HEK293 (cell line): ENCODE data around the gene ANKRD60.

ENCODE experiments used
- CTCF ChIA-PET: fragments of 350-600 bp; formaldehyde crosslinking; extraction: SDS; loops from one replicate; lab custom pipeline; 2021; ENCODE audit warnings: antibody characterized with exemption; lab: Yijun Ruan, JAX
- POLR2A ChIA-PET: fragments of 300-600 bp; formaldehyde crosslinking; extraction: SDS; loops from one replicate; lab custom pipeline; 2020; ENCODE audit warnings: antibody characterized with exemption, inconsistent platforms; lab: Yijun Ruan, JAX
- H3K27ac ChIP-seq: fragments of 200-500 bp; sonication (Bioruptor generic); 2 replicates; pipeline ENCODE4 v1.5.1; 2014; ENCODE audit warnings: low read depth, low read length, control low read depth, inconsistent platforms; ENCODE audit errors: extremely low read depth
- H3K36me3 ChIP-seq, 2 experiments: fragments of 200-500 bp in 1 of 2; sonication (Bioruptor generic) in 1 of 2; 1 replicate in 1 of 2; 2 replicates in 1 of 2; pipeline ENCODE4 v1.5.1; 2014 to 2017; ENCODE audit warnings: inconsistent platforms in 2 of 2, low read length in 2 of 2; ENCODE audit not compliant: control insufficient read depth in 2 of 2, insufficient read depth in 1 of 2
- H3K4me1 ChIP-seq: fragments of 200-500 bp; sonication (Bioruptor generic); 2 replicates; pipeline ENCODE4 v1.5.1; 2014; ENCODE audit warnings: mild to moderate bottlenecking, low read length, inconsistent platforms; ENCODE audit not compliant: control insufficient read depth, insufficient read depth
- H3K4me3 ChIP-seq: 2 replicates; pipeline ENCODE4 v1.5.1; 2011; ENCODE audit warnings: low read depth, mild to moderate bottlenecking, control low read depth, low read length, moderate library complexity
- H3K9me3 ChIP-seq: fragments of 200-500 bp; sonication (Bioruptor generic); 2 replicates; pipeline ENCODE4 v1.5.1; 2014; ENCODE audit warnings: low read depth, low read length, inconsistent platforms; ENCODE audit not compliant: control insufficient read depth, insufficient read depth
- KLF10 ChIP-seq: fragments of 450-650 bp; IDR thresholded peaks from 2 replicates; pipeline ENCODE4 v1.5.1; 2018; ENCODE audit warnings: missing biosample characterization, mild to moderate bottlenecking, missing genetic modification characterization
- KLF16 ChIP-seq: fragments of 450-650 bp; formaldehyde crosslinking; IDR thresholded peaks from 2 replicates; pipeline ENCODE4 v1.5.1; 2017; ENCODE audit warnings: missing biosample characterization, missing genetic modification characterization
- KLF8 ChIP-seq: fragments of 450-650 bp; formaldehyde crosslinking; IDR thresholded peaks from 2 replicates; pipeline ENCODE4 v1.5.1; 2016; ENCODE audit warnings: missing biosample characterization, missing genetic modification characterization
- OVOL3 ChIP-seq: fragments of 450-650 bp; formaldehyde crosslinking; IDR thresholded peaks from 2 replicates; pipeline ENCODE4 v1.5.1; 2016; ENCODE audit warnings: missing biosample characterization, missing genetic modification characterization
- SALL2 ChIP-seq: fragments of 450-650 bp; formaldehyde crosslinking; IDR thresholded peaks from 2 replicates; pipeline ENCODE4 v1.5.0; 2017; ENCODE audit warnings: missing biosample characterization, mild to moderate bottlenecking, missing genetic modification characterization, borderline replicate concordance
- SCRT1 ChIP-seq: fragments of 450-650 bp; formaldehyde crosslinking; IDR thresholded peaks from 2 replicates; pipeline ENCODE4 v1.5.1; 2016; ENCODE audit warnings: missing biosample characterization, missing genetic modification characterization, borderline replicate concordance
- SP3 ChIP-seq: fragments of 450-650 bp; formaldehyde crosslinking; IDR thresholded peaks from 2 replicates; pipeline ENCODE4 v1.5.1; 2016; ENCODE audit warnings: missing biosample characterization, missing genetic modification characterization
- TCF7L2 ChIP-seq: IDR thresholded peaks from 2 replicates; pipeline ENCODE4 v1.6.1; 2011; ENCODE audit warnings: low read depth, mild to moderate bottlenecking, inconsistent platforms, low read length, moderate library complexity, borderline replicate concordance
- TRIM28 ChIP-seq: IDR thresholded peaks from 2 replicates; pipeline ENCODE4 v1.6.1; 2011; ENCODE audit warnings: low read length, control low read depth, borderline replicate concordance
- ZBTB20 ChIP-seq: fragments of 450-650 bp; formaldehyde crosslinking; IDR thresholded peaks from 2 replicates; pipeline ENCODE4 v1.5.1; 2016; ENCODE audit warnings: missing biosample characterization, missing genetic modification characterization
- ZBTB21 ChIP-seq: fragments of 450-650 bp; formaldehyde crosslinking; IDR thresholded peaks from 2 replicates; pipeline ENCODE4 v1.5.1; 2017; ENCODE audit warnings: missing biosample characterization, missing genetic modification characterization
- ZIC2 ChIP-seq: fragments of 450-650 bp; formaldehyde crosslinking; IDR thresholded peaks from 2 replicates; pipeline ENCODE4 v1.5.1; 2016; ENCODE audit warnings: missing biosample characterization, missing genetic modification characterization
- ZNF112 ChIP-seq: fragments of 450-650 bp; formaldehyde crosslinking; IDR thresholded peaks from 2 replicates; pipeline ENCODE4 v1.5.0; 2017; ENCODE audit warnings: missing biosample characterization, missing genetic modification characterization
- ZNF138 ChIP-seq: fragments of 450-650 bp; formaldehyde crosslinking; IDR thresholded peaks from 2 replicates; pipeline ENCODE4 v1.5.1; 2016; ENCODE audit warnings: missing biosample characterization, missing genetic modification characterization, borderline replicate concordance
- ZNF140 ChIP-seq: fragments of 450-650 bp; formaldehyde crosslinking; IDR thresholded peaks from 2 replicates; pipeline ENCODE4 v1.5.1; 2016; ENCODE audit warnings: missing biosample characterization, missing genetic modification characterization
- ZNF155 ChIP-seq: fragments of 450-650 bp; formaldehyde crosslinking; IDR thresholded peaks from 2 replicates; pipeline ENCODE4 v1.5.1; 2016; ENCODE audit warnings: missing biosample characterization, missing genetic modification characterization
- ZNF214 ChIP-seq: fragments of 450-650 bp; formaldehyde crosslinking; IDR thresholded peaks from 2 replicates; pipeline ENCODE4 v1.5.1; 2017; ENCODE audit warnings: missing biosample characterization, mild to moderate bottlenecking, missing genetic modification characterization, borderline replicate concordance
- ZNF223 ChIP-seq: fragments of 450-650 bp; formaldehyde crosslinking; IDR thresholded peaks from 2 replicates; pipeline ENCODE4 v1.5.1; 2016; ENCODE audit warnings: missing biosample characterization, missing genetic modification characterization
- ZNF239 ChIP-seq: fragments of 450-650 bp; formaldehyde crosslinking; IDR thresholded peaks from 2 replicates; pipeline ENCODE4 v1.5.1; 2016; ENCODE audit warnings: missing biosample characterization, missing genetic modification characterization
- ZNF311 ChIP-seq: fragments of 450-650 bp; formaldehyde crosslinking; IDR thresholded peaks from 2 replicates; pipeline ENCODE4 v1.5.1; 2017; ENCODE audit warnings: missing biosample characterization, missing genetic modification characterization, borderline replicate concordance
- ZNF426 ChIP-seq: fragments of 450-650 bp; formaldehyde crosslinking; IDR thresholded peaks from 2 replicates; pipeline ENCODE4 v1.5.1; 2017; ENCODE audit warnings: missing biosample characterization, missing genetic modification characterization, mild to moderate bottlenecking, inconsistent platforms, moderate library complexity
- ZNF548 ChIP-seq: fragments of 450-650 bp; formaldehyde crosslinking; IDR thresholded peaks from 2 replicates; pipeline ENCODE4 v1.5.1; 2016; ENCODE audit warnings: missing biosample characterization, missing genetic modification characterization
- ZNF549 ChIP-seq: fragments of 450-650 bp; IDR thresholded peaks from 2 replicates; pipeline ENCODE4 v1.5.1; 2018; ENCODE audit warnings: missing biosample characterization, missing genetic modification characterization, mild to moderate bottlenecking, inconsistent platforms, moderate library complexity
- ZNF629 ChIP-seq: fragments of 450-650 bp; formaldehyde crosslinking; IDR thresholded peaks from 2 replicates; pipeline ENCODE4 v1.5.1; 2017; ENCODE audit warnings: missing biosample characterization, missing genetic modification characterization
- ZNF658 ChIP-seq: fragments of 450-650 bp; formaldehyde crosslinking; IDR thresholded peaks from 2 replicates; pipeline ENCODE4; 2016; ENCODE audit warnings: missing biosample characterization, missing genetic modification characterization
- ZNF660 ChIP-seq: fragments of 450-650 bp; IDR thresholded peaks from 2 replicates; pipeline ENCODE4 v1.5.1; 2018; ENCODE audit warnings: missing biosample characterization, mild to moderate bottlenecking, missing genetic modification characterization
- ZNF707 ChIP-seq: fragments of 450-650 bp; formaldehyde crosslinking; IDR thresholded peaks from 2 replicates; pipeline ENCODE4 v1.5.1; 2016; ENCODE audit warnings: missing biosample characterization, missing genetic modification characterization
- ZNF777 ChIP-seq: fragments of 450-650 bp; formaldehyde crosslinking; IDR thresholded peaks from 2 replicates; pipeline ENCODE4 v1.5.1; 2017; ENCODE audit warnings: missing biosample characterization, missing genetic modification characterization, borderline replicate concordance
- ZNF785 ChIP-seq: fragments of 450-650 bp; formaldehyde crosslinking; IDR thresholded peaks from 2 replicates; pipeline ENCODE4 v1.5.1; 2016; ENCODE audit warnings: missing biosample characterization, missing genetic modification characterization
- ZSCAN16 ChIP-seq: fragments of 450-650 bp; formaldehyde crosslinking; IDR thresholded peaks from 2 replicates; pipeline ENCODE4 v1.5.1; 2016; ENCODE audit warnings: missing biosample characterization, missing genetic modification characterization
- ZXDB ChIP-seq: fragments of 450-650 bp; formaldehyde crosslinking; IDR thresholded peaks from 2 replicates; pipeline ENCODE4 v1.5.1; 2016; ENCODE audit warnings: missing biosample characterization, missing genetic modification characterization
- TF ChIP-seq, protein P1 (sequence below): fragments of 450-650 bp; formaldehyde crosslinking; IDR thresholded peaks from 2 replicates; pipeline ENCODE4 v1.5.1; 2016; ENCODE audit warnings: missing biosample characterization, missing genetic modification characterization
- TF ChIP-seq, protein P2 (sequence below): fragments of 450-650 bp; formaldehyde crosslinking; IDR thresholded peaks from 2 replicates; pipeline ENCODE4 v1.5.1; 2016; ENCODE audit warnings: missing biosample characterization, missing genetic modification characterization

ANKRD60 gene

DNA sequence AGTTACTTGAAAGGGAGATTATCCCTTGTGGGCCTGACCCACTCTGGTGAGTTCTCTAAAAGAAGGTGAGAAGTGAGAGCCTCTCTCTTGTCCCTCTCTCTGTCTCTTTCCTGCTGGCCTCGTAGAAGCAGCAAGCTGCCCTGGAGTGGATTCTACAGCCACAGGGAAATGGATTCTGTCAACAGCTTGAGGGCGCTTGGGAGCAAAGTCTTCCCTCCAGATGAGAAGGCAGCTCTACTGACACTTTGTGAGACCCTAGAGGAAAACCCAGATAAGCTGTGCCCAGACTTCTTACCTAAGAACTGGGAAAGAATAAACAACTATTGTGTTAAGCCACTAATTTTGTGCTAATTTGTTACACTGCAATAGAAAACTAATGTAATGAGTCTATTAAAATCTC lies 39.9 kb downstream of the ANKRD60 start:
- CTCF ChIA-PET = interaction anchor here (1.2 to 1.5 kb wide), 2 partner anchors 9 to 232 kb away, joined by 3 to 6 read pairs; no protein-coding TSS in a partner anchor
- Histone ChIP-seq H3K36me3 (no peaks in the 10 kb centered on the region), H3K4me3 (no peak overlapping the region), H3K4me1 (no peaks in the 10 kb centered on the region), H3K9me3 (no peaks in the 10 kb centered on the region), H3K27ac (no peak overlapping the region)
- POLR2A ChIA-PET = no interaction called here
- no peak for TF ChIP-seq ZNF311 (tag by site-specific recombination)
- no peak for TF ChIP-seq TRIM28
- no peak for TF ChIP-seq SALL2 (tag by site-specific recombination)
- no peak for TF ChIP-seq OVOL3
- TF ChIP-seq, protein P1, sequence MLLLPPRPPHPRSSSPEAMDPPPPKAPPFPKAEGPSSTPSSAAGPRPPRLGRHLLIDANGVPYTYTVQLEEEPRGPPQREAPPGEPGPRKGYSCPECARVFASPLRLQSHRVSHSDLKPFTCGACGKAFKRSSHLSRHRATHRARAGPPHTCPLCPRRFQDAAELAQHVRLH (tag by site-specific recombination) = no peak
- TF ChIP-seq ZIC2 = no peak
- no peak for TF ChIP-seq ZNF549 (tag by site-specific recombination)
- TF ChIP-seq ZNF785 (tag by site-specific recombination) = no peak
- no peak for TF ChIP-seq TCF7L2
- TF ChIP-seq ZNF777 (tag by site-specific recombination) = no peak
- TF ChIP-seq ZSCAN16 (tag by site-specific recombination) = no peak

DNA sequence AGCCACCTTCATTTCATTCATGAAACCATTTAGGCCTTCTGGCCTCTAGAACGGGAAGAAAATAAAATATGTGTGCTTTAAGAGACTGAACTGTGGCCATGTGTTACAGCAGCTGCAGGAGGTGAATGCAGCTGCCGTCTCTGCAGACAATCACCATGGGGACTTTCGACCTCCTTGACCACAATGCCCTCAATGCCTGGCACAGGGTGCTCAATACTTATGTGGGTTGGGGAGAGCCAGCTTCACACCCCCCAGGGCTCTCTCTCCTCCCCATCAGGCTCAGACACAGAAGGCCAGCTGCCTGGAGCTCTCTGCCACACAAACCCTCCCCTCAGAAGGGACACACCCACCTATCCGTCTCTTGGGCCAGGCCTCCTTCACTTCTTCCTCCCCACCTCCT lies 43.5 kb downstream of the ANKRD60 start:
- Histone ChIP-seq H3K4me3 (no peak overlapping the region), H3K4me1 (no peaks in the 10 kb centered on the region), H3K9me3 (no peaks in the 10 kb centered on the region), H3K36me3 (no peaks in the 10 kb centered on the region), H3K27ac (no peak overlapping the region)
- ChIA-PET CTCF (interaction anchor here (0.7 kb wide), 1 partner anchor 19 kb away, joined by 4 read pairs; no protein-coding TSS in a partner anchor), POLR2A (no interaction called here)
- TF ChIP-seq ZNF629 (tag by site-specific recombination) (no peak), ZNF777 (tag by site-specific recombination) (no peak), ZNF155 (no peak), ZNF658 (tag by site-specific recombination) (no peak), ZBTB21 (tag by site-specific recombination) (no peak), SCRT1 (tag by site-specific recombination) (no peak), ZNF223 (no peak), ZBTB20 (tag by site-specific recombination) (no peak), KLF16 (no peak), ZNF426 (no peak), ZNF239 (no peak), ZNF112 (tag by site-specific recombination) (no peak)
- TF ChIP-seq, protein P2, sequence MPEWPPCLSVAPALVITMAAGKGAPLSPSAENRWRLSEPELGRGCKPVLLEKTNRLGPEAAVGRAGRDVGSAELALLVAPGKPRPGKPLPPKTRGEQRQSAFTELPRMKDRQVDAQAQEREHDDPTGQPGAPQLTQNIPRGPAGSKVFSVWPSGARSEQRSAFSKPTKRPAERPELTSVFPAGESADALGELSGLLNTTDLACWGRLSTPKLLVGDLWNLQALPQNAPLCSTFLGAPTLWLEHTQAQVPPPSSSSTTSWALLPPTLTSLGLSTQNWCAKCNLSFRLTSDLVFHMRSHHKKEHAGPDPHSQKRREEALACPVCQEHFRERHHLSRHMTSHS (tag by site-specific recombination) = no peak

DNA sequence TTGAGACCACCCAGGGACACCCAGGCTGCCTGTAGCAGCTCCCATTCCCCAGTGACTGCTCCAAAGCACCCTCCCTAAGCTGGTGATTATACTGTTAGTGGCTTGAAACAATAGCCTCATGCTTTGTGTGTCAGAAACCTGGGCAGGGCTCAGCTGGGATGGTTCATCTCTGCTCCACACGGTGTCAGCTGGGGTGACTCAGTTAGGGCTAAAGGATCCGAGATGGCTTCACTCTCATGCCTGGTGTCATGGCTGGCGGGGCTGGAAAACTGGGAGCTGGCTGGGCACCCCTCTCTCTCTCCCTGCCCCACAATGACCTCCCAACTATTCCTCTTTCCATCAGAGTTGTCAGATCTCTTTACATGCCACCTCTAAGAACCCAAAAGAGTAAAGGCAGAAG lies 44.4 kb downstream of the ANKRD60 start:
- no peak overlapping the region for H3K4me3 ChIP-seq
- ChIA-PET POLR2A (no interaction called here), CTCF (interaction anchor here (0.7 to 1.1 kb wide), 2 partner anchors 8 to 97 kb away, joined by 3 to 4 read pairs; no protein-coding TSS in a partner anchor)

More for the DNA sequence above, 44.4 kb downstream of the ANKRD60 start:
- Histone ChIP-seq H3K27ac (no peak overlapping the region), H3K36me3 (no peaks in the 10 kb centered on the region), H3K4me1 (no peaks in the 10 kb centered on the region), H3K9me3 (no peaks in the 10 kb centered on the region)
- TF ChIP-seq ZNF214 (tag by site-specific recombination) (no peak), ZNF707 (tag by site-specific recombination) (no peak), SP3 (tag by site-specific recombination) (no peak), ZNF548 (tag by site-specific recombination) (no peak), ZNF138 (no peak), ZNF660 (tag by site-specific recombination) (no peak), ZNF549 (tag by site-specific recombination) (no peak), KLF10 (tag by site-specific recombination) (no peak), ZNF140 (tag by site-specific recombination) (no peak), ZXDB (no peak), KLF8 (tag by site-specific recombination) (no peak), OVOL3 (no peak)
